Fibroblast of lung (primary cell): Measurements from ENCODE around the gene MAP3K2. TPM values are rescaled to one million over a fixed set of nuclear protein-coding genes. Genes with fewer than 3 reads are reported as not detected.

Experiments
- DNase-seq, 2 donors: peaks; one replicate each; pipeline versions ENCODE4 v3.0.0 to v3.0.0-alpha.2; 2010; ENCODE audit warnings: low read depth in 2 of 2
- H2AFZ ChIP-seq: 2 replicates; pipeline ENCODE4 v1.5.1; 2012; ENCODE audit warnings: low read length, control low read depth, inconsistent platforms
- H3K27ac ChIP-seq: 2 replicates; pipeline ENCODE4 v1.5.1; 2011; ENCODE audit warnings: low read length, control low read depth; ENCODE audit not compliant: insufficient read depth
- H3K27me3 ChIP-seq: 2 replicates; pipeline ENCODE4 v1.5.1; 2011; ENCODE audit warnings: mild to moderate bottlenecking, low read length; ENCODE audit not compliant: control insufficient read depth, insufficient read depth
- H3K36me3 ChIP-seq: 2 replicates; pipeline ENCODE4 v1.5.1; 2011; ENCODE audit warnings: low read length; ENCODE audit not compliant: control insufficient read depth, insufficient read depth
- H3K4me1 ChIP-seq: 2 replicates; pipeline ENCODE4 v1.5.1; 2011; ENCODE audit warnings: low read length; ENCODE audit not compliant: control insufficient read depth, insufficient read depth; ENCODE audit errors: extremely low read depth
- H3K4me2 ChIP-seq: 2 replicates; pipeline ENCODE4 v1.5.1; 2011; ENCODE audit warnings: low read length, control low read depth; ENCODE audit not compliant: insufficient read depth; ENCODE audit errors: extremely low read depth
- H3K4me3 ChIP-seq, 4 experiments: fragments of 200-600 bp in 1 of 4; sonication (generic) in 1 of 4; replicated peaks in 1 of 4; 2 replicates each; pipeline ENCODE4 v1.5.1; 2011 to 2016; ENCODE audit warnings: low read length in 4 of 4, low read depth in 3 of 4, mild to moderate bottlenecking in 3 of 4, control low read depth in 2 of 4, inconsistent platforms in 1 of 4, mixed read lengths in 1 of 4; ENCODE audit not compliant: insufficient read depth in 1 of 4; ENCODE audit errors: control extremely low read depth in 1 of 4
- H3K79me2 ChIP-seq: 2 replicates; pipeline ENCODE4 v1.5.1; 2012; ENCODE audit warnings: mild to moderate bottlenecking, low read length, inconsistent platforms; ENCODE audit not compliant: control insufficient read depth, insufficient read depth
- H3K9ac ChIP-seq: 2 replicates; pipeline ENCODE4 v1.5.1; 2011; ENCODE audit warnings: mild to moderate bottlenecking, low read length, control low read depth; ENCODE audit not compliant: insufficient read depth
- H3K9me3 ChIP-seq: 2 replicates; pipeline ENCODE4 v1.5.1; 2012; ENCODE audit warnings: low read depth, low read length; ENCODE audit not compliant: control insufficient read depth, insufficient read depth
- H4K20me1 ChIP-seq: 2 replicates; pipeline ENCODE4 v1.5.1; 2011; ENCODE audit warnings: low read length; ENCODE audit not compliant: control insufficient read depth, insufficient read depth; ENCODE audit errors: extremely low read depth
- CTCF ChIP-seq, 2 donors: IDR thresholded peaks in 1 of 2; conservative IDR thresholded peaks in 1 of 2; 1 replicate in 1 of 2; 2 replicates in 1 of 2; pipeline ENCODE4 v1.5.1; 2011 to 2012; ENCODE audit warnings: low read length in 2 of 2, control low read depth in 1 of 2, inconsistent platforms in 1 of 2, low read depth in 1 of 2, mild to moderate bottlenecking in 1 of 2
- EZH2 ChIP-seq: IDR thresholded peaks from 2 replicates; pipeline ENCODE4 v1.5.1; 2012; ENCODE audit warnings: low read length, control low read depth, mild to moderate bottlenecking; ENCODE audit errors: missing control alignments
- polyA plus RNA-seq, 2 donors: library from polyadenylated mRNA; depleted of rRNA in 1 of 2; stranded (reverse) in 1 of 2; unstranded in 1 of 2; fragments of >200 nt; gene quantifications; 2 replicates each; pipeline ENCODE4 v1.2.1, GENCODE V29; 2011 to 2012; ENCODE audit warnings: missing spikeins in 1 of 2
- total RNA-seq: library from RNA; depleted of rRNA; stranded (reverse); fragments of >200 nt; gene quantifications from 2 replicates; pipeline ENCODE4 v1.2.1, GENCODE V29; 2014

MAP3K2 gene
- total and polyA plus RNA-seq, 2 donors (not counting 1 experiment from before 2014, with no cell fraction given): 15.6 to 30.1 TPM

DNA sequence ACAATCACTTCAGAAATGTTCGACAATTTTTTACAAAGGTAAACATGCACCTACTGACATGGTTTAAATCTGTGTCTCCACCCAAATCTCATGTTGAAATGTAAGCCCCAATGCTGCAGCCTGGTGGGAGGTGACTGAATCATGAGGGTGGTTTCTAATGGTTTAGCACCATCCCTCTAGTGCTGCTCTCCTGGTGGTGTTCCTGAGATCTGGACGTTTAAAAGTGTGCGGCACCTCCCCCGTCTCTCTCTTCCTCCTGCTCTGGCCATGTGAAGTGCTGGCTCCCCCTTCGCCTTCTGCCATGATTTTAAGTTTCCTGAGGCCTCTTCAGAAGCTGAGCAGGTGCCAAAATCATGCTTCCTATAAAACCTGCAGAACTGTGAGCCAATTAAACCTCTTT lies 28.3 kb downstream of the MAP3K2 start:
- TF ChIP-seq EZH2 (no peak), CTCF (conservative IDR thresholded peaks at IDR 0.05 in 1 of 2, IDR thresholded peaks at IDR 0.05 in 1 of 2; ENCODE audit: low read depth in 1 of 2, low read length in 2 of 2) (no peak)
- DNase-seq: no peak
- H3K27me3 ChIP-seq: no peaks in the 10 kb centered on the region
- no peak overlapping the region for H3K27ac ChIP-seq
- H3K4me2 ChIP-seq: no peak overlapping the region
- no peak overlapping the region for H3K4me3 ChIP-seq
- no peaks in the 10 kb centered on the region for H3K4me1 ChIP-seq
- H3K79me2 ChIP-seq: peaks cover 26% of the 10 kb centered on the region
- H3K9me3 ChIP-seq: no peaks in the 10 kb centered on the region
- peaks cover 6% of the 10 kb centered on the region for H4K20me1 ChIP-seq
- no peak overlapping the region for H3K9ac ChIP-seq
- H2AFZ ChIP-seq: no peak overlapping the region
- no peaks in the 10 kb centered on the region for H3K36me3 ChIP-seq

- Histone ChIP-seq H3K4me1 (no peaks in the 10 kb centered on the region), H3K27me3 (no peaks in the 10 kb centered on the region), H3K36me3 (no peaks in the 10 kb centered on the region), H3K79me2 (peaks cover 23% of the 10 kb centered on the region), H4K20me1 (peaks cover 4% of the 10 kb centered on the region), H3K9me3 (no peaks in the 10 kb centered on the region), H3K9ac (no peak overlapping the region), H2AFZ (no peak overlapping the region), H3K4me2 (no peak overlapping the region), H3K27ac (no peak overlapping the region), H3K4me3 (no peak overlapping the region)
- TF ChIP-seq EZH2 (no peak), CTCF (conservative IDR thresholded peaks at IDR 0.05 in 1 of 2, IDR thresholded peaks at IDR 0.05 in 1 of 2; ENCODE audit: low read depth in 1 of 2, low read length in 2 of 2) (no peak)
- no peak for DNase-seq
Measured at GRCh38 chr2:127358971-127359370, 28.8 kb downstream of the MAP3K2 start.

DNA sequence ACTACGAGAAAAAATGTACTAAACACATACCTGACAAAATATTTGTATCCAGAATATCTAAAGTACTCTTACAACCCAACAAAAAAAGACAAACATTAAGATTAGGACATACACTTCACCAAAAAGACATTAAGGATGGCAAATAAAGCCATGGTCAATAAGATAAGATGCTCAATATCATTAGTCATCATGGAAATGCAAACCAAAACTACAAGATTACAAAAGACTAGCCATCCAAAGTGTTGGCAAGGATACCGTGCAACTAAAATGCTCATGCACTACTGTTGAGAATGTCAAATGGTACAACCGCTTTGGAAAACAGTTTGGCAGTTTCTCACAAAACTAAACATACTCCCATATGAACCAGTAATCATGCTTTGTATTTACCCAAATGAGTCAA lies 29.7 kb downstream of the MAP3K2 start:
- DNase-seq: peak; percentile 20 to 25
- Histone ChIP-seq H3K79me2 (peaks cover 20% of the 10 kb centered on the region), H3K27ac (no peak overlapping the region), H3K4me1 (no peaks in the 10 kb centered on the region), H3K27me3 (no peaks in the 10 kb centered on the region), H3K9me3 (no peaks in the 10 kb centered on the region), H4K20me1 (peaks cover 4% of the 10 kb centered on the region), H3K9ac (no peak overlapping the region), H3K36me3 (no peaks in the 10 kb centered on the region), H3K4me3 (no peak overlapping the region), H3K4me2 (no peak overlapping the region), H2AFZ (no peak overlapping the region)
- no peak for TF ChIP-seq EZH2
- TF ChIP-seq CTCF (conservative IDR thresholded peaks at IDR 0.05 in 1 of 2, IDR thresholded peaks at IDR 0.05 in 1 of 2; ENCODE audit: low read depth in 1 of 2, low read length in 2 of 2): no peak
